ENCODE measurements around the gene CAMK1D.

CAMK1D gene

GRCh38 chr10:12526311-12526710 lies 177.0 kb downstream of the CAMK1D start:
- no peak for TF ChIP-seq ZFP3 (CRISPR knock-in tag; IDR thresholded peaks at IDR 0.05)
- no peak for TF ChIP-seq TSHZ2 (CRISPR knock-in tag; IDR thresholded peaks at IDR 0.05)
- TF ChIP-seq ARNTL (CRISPR knock-in tag; IDR thresholded peaks at IDR 0.05; ENCODE audit: borderline replicate concordance, low read depth), result no peak
- no peak for TF ChIP-seq ISL1 (CRISPR knock-in tag; IDR thresholded peaks at IDR 0.05)
- ATAC-seq, result no peak

DNA sequence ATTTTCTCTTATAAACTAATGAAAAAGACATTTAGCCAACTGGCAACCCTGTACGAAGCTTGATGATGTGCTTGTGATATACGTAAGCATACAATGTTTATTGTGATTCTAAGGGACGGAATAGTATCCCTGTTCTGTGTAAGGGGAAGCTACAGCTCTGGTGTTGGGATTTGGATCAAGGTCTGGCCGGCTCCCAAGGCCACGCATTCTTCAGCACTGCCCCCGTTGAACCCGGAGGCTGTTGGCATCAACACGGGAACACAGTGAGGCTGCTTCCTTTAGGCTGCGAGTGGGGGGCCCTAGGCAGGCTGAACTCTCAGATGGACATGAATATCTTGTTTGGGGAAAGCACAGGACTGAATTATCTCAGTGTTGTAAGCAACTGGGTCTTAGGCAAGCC lies 180.6 kb downstream of the CAMK1D start:
- ATAC-seq, result no peak
- TF ChIP-seq ZFP3 (CRISPR knock-in tag; IDR thresholded peaks at IDR 0.05) (no peak), ZFP30 (CRISPR knock-in tag; IDR thresholded peaks at IDR 0.05) (no peak), ESRRG (CRISPR knock-in tag; IDR thresholded peaks at IDR 0.05) (no peak), ZNF8 (CRISPR knock-in tag; IDR thresholded peaks at IDR 0.05) (no peak), BACH2 (CRISPR knock-in tag; IDR thresholded peaks at IDR 0.05; ENCODE audit: borderline replicate concordance) (no peak), TCF4 (CRISPR knock-in tag; IDR thresholded peaks at IDR 0.05; ENCODE audit: borderline replicate concordance) (no peak), CREB5 (CRISPR knock-in tag; IDR thresholded peaks at IDR 0.05; ENCODE audit: low read depth) (no peak), TOX (CRISPR knock-in tag; IDR thresholded peaks at IDR 0.05; ENCODE audit: borderline replicate concordance) (no peak), CSDC2 (CRISPR knock-in tag; IDR thresholded peaks at IDR 0.05) (no peak), ZNF565 (CRISPR knock-in tag; conservative IDR thresholded peaks at IDR 0.05; ENCODE audit: low read depth) (no peak), PATZ1 (CRISPR knock-in tag; IDR thresholded peaks at IDR 0.05; ENCODE audit: borderline replicate concordance) (no peak), ZC3H10 (CRISPR knock-in tag; IDR thresholded peaks at IDR 0.05) (no peak), ZNF70 (CRISPR knock-in tag; IDR thresholded peaks at IDR 0.05) (no peak), GLIS3 (CRISPR knock-in tag; IDR thresholded peaks at IDR 0.05) (no peak), PPARA (CRISPR knock-in tag; IDR thresholded peaks at IDR 0.05; ENCODE audit: borderline replicate concordance) (no peak)
- TF ChIP-seq, protein P1, sequence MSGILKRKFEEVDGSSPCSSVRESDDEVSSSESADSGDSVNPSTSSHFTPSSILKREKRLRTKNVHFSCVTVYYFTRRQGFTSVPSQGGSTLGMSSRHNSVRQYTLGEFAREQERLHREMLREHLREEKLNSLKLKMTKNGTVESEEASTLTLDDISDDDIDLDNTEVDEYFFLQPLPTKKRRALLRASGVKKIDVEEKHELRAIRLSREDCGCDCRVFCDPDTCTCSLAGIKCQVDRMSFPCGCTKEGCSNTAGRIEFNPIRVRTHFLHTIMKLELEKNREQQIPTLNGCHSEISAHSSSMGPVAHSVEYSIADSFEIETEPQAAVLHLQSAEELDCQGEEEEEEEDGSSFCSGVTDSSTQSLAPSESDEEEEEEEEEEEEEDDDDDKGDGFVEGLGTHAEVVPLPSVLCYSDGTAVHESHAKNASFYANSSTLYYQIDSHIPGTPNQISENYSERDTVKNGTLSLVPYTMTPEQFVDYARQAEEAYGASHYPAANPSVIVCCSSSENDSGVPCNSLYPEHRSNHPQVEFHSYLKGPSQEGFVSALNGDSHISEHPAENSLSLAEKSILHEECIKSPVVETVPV (CRISPR knock-in tag; IDR thresholded peaks at IDR 0.05), result no peak

GRCh38 chr10:12531305-12532220 lies 182.2 kb downstream of the CAMK1D start:
- no peak for ATAC-seq

More at GRCh38 chr10:12531305-12532220, 182.2 kb downstream of the CAMK1D start:
- TF ChIP-seq OSR1 (CRISPR knock-in tag; IDR thresholded peaks at IDR 0.05), result no peak
- no peak for TF ChIP-seq POU6F1 (CRISPR knock-in tag; IDR thresholded peaks at IDR 0.05; ENCODE audit: borderline replicate concordance, low read depth)
- TF ChIP-seq ZC3H10 (CRISPR knock-in tag; IDR thresholded peaks at IDR 0.05), result no peak
- TF ChIP-seq SNAI2 (CRISPR knock-in tag; IDR thresholded peaks at IDR 0.05), result no peak
- TF ChIP-seq ZNF70 (CRISPR knock-in tag; IDR thresholded peaks at IDR 0.05), result no peak
- TF ChIP-seq ZFP3 (CRISPR knock-in tag; IDR thresholded peaks at IDR 0.05), result no peak
- TF ChIP-seq ARNTL (CRISPR knock-in tag; IDR thresholded peaks at IDR 0.05; ENCODE audit: borderline replicate concordance, low read depth), result no peak
- TF ChIP-seq BACH2 (CRISPR knock-in tag; IDR thresholded peaks at IDR 0.05; ENCODE audit: borderline replicate concordance), result no peak
- TF ChIP-seq PATZ1 (CRISPR knock-in tag; IDR thresholded peaks at IDR 0.05; ENCODE audit: borderline replicate concordance), result no peak
- no peak for TF ChIP-seq TSHZ2 (CRISPR knock-in tag; IDR thresholded peaks at IDR 0.05)
- no peak for TF ChIP-seq ISL1 (CRISPR knock-in tag; IDR thresholded peaks at IDR 0.05)

All from SK-N-SH treated with all-trans-retinoic acid at 6 μM for 48 hours (cell line).